Left ventricle myocardium inferior (tissue), 1 donor: Measurements from ENCODE around the gene PRSS16. TPM values are rescaled to one million over a fixed set of nuclear protein-coding genes. Genes with fewer than 3 reads are reported as not detected.

Experiments used
- DNase-seq: peaks from one replicate; pipeline ENCODE4 v3.0.0-alpha.2; 2020
- H3K27ac ChIP-seq: fragments of 200-600 bp; replicated peaks from 2 replicates; pipeline ENCODE4 v1.8.0; 2021
- H3K27me3 ChIP-seq: fragments of 200-600 bp; 2 replicates; pipeline ENCODE4 v1.8.0; 2021; ENCODE audit warnings: low read depth
- H3K36me3 ChIP-seq: fragments of 200-600 bp; 2 replicates; pipeline ENCODE4 v1.8.0; 2021
- H3K4me1 ChIP-seq: fragments of 200-600 bp; 2 replicates; pipeline ENCODE4 v1.8.0; 2021
- H3K4me3 ChIP-seq: fragments of 200-600 bp; 2 replicates; pipeline ENCODE4 v1.8.0; 2021; ENCODE audit warnings: mild to moderate bottlenecking, moderate library complexity
- H3K9me3 ChIP-seq: fragments of 200-600 bp; replicated peaks from 2 replicates; pipeline ENCODE4 v1.8.0; 2021
- CTCF ChIP-seq: fragments of 200-600 bp; IDR thresholded peaks from 2 replicates; pipeline ENCODE4 v1.8.0; 2021; ENCODE audit warnings: antibody characterized with exemption, mild to moderate bottlenecking, borderline replicate concordance
- intact Hi-C: fragments of 100-400 bp; cut with micrococcal nuclease; formaldehyde crosslinking; loops from one replicate; pipeline ENCODE4 v1.11.0; 2022
- total RNA-seq: library from RNA; stranded (reverse); fragmentation: NEBNext Ultra II Directional; extraction: Animal tissue kit (Norgen Biotek cat#: 25700); gene quantifications from one replicate; pipeline ENCODE4 v1.2.1, GENCODE V29; 2021
- donor health status: DM: no; HTN: yes; CAD: no; lungs with severe emphysema.

Gene PRSS16
- total RNA-seq, 1 donor from 2014 or later, result 0.49 TPM

- H3K27ac ChIP-seq, result no peak overlapping the region
- intact Hi-C loops, result no loop called here
- no peaks in the 10 kb centered on the region for H3K4me1 ChIP-seq
- TF ChIP-seq CTCF, result no peak
- no peak for DNase-seq
- no peaks in the 10 kb centered on the region for H3K36me3 ChIP-seq
- no peak overlapping the region for H3K4me3 ChIP-seq
- peaks cover 14% of the 10 kb centered on the region for H3K9me3 ChIP-seq
- peaks cover 100% of the 10 kb centered on the region for H3K27me3 ChIP-seq
Measured at GRCh38 chr6:27295301-27296079, 48.0 kb downstream of the PRSS16 start.

- intact Hi-C loops, result no loop called here
Measured at GRCh38 chr6:27296106-27296783, 48.7 kb downstream of the PRSS16 start.

GRCh38 chr6:27297484-27297856, 50.0 kb downstream of the PRSS16 start:
- H3K27ac ChIP-seq, result no peak overlapping the region
- peaks cover 8% of the 10 kb centered on the region for H3K9me3 ChIP-seq
- TF ChIP-seq CTCF, result no peak
- peaks cover 100% of the 10 kb centered on the region for H3K27me3 ChIP-seq
- no peaks in the 10 kb centered on the region for H3K36me3 ChIP-seq
- intact Hi-C loops, result no loop called here
- no peak for DNase-seq
- H3K4me3 ChIP-seq, result no peak overlapping the region
- no peaks in the 10 kb centered on the region for H3K4me1 ChIP-seq

More at GRCh38 chr6:27296106-27296783, 48.7 kb downstream of the PRSS16 start:
- H3K27ac ChIP-seq, result no peak overlapping the region
- no peak overlapping the region for H3K4me3 ChIP-seq
- TF ChIP-seq CTCF, result no peak
- H3K4me1 ChIP-seq, result no peaks in the 10 kb centered on the region
- DNase-seq, result no peak
- H3K9me3 ChIP-seq, result peaks cover 14% of the 10 kb centered on the region
- no peaks in the 10 kb centered on the region for H3K36me3 ChIP-seq
- peaks cover 100% of the 10 kb centered on the region for H3K27me3 ChIP-seq

- peaks cover 100% of the 10 kb centered on the region for H3K27me3 ChIP-seq
- H3K9me3 ChIP-seq, result peaks cover 4% of the 10 kb centered on the region
- intact Hi-C loops, result no loop called here
- H3K36me3 ChIP-seq, result no peaks in the 10 kb centered on the region
- TF ChIP-seq CTCF, result no peak
- no peaks in the 10 kb centered on the region for H3K4me1 ChIP-seq
- no peak for DNase-seq
- no peak overlapping the region for H3K4me3 ChIP-seq
- no peak overlapping the region for H3K27ac ChIP-seq
Measured at GRCh38 chr6:27297857-27298730, 50.6 kb downstream of the PRSS16 start.

- Histone ChIP-seq H3K36me3 (no peaks in the 10 kb centered on the region), H3K4me3 (no peak overlapping the region), H3K27me3 (peaks cover 98% of the 10 kb centered on the region), H3K4me1 (no peaks in the 10 kb centered on the region), H3K27ac (no peak overlapping the region), H3K9me3 (no peaks in the 10 kb centered on the region)
- no peak for DNase-seq
- intact Hi-C loops, result no loop called here
- TF ChIP-seq CTCF, result no peak
Measured at GRCh38 chr6:27303613-27304272, 56.2 kb downstream of the PRSS16 start.
